Activated CD4-positive, alpha-beta T cell treated with anti-CD3 and anti-CD28 coated beads, Interleukin-2, amount 50 U/mL, for 1 hour (primary cell): ENCODE results near the gene CLOCK.

Experiments used
- DNase-seq: peaks from one replicate; pipeline ENCODE4 v3.0.0-alpha.2; 2020

The CLOCK gene

DNA sequence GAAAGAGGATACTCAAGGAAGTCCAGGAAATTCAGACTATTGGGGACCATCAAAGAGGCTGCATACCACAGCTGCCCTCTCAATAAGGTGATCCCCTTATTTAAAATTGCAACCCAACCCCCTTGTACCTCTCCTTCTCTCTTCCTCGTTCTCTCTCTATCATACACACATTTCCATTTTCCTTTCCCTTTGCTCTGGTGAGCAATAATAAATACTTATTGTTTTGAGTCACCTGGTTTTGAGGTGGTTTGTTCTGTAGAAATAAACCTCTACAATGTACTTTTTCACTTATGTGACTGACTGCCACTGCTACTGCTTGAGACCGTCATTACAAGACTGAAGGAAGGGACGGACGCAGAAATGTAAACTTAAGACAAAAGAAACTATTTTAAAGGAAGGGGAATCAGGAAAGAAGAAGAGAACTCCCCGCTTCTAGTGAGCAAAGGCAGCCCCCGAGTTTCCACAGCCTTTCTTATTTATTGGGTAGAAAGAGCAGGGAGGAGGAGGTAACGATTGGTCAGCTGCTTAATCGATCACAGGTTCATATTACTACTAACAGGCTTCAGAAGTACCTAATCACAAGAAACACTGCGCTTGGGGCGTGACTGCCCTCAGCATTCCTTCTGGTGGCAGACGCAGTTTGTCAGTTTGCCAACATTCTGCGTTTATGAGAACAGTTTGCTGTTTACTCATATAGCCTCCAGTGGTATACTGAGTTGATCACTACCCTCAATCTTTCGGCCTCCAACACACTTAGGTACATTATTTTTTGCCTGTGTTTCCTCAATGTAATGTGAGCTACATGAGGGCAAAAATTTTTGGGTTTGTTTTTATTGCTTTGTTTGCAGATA lies 167.9 kb downstream of the CLOCK start:
- DNase-seq: no peak
